Uterus (tissue), 4 donors: ENCODE results near the gene PREX1. TPM values are rescaled to one million over a fixed set of nuclear protein-coding genes. Genes with fewer than 3 reads are reported as not detected.

ENCODE experiments used
- DNase-seq, 2 donors: peaks; one replicate each; pipeline ENCODE4 v3.0.0-alpha.2; 2019 to 2020
- H3K27ac ChIP-seq, 2 donors: fragments of 200-600 bp; sonication (generic); 1 replicate in 1 of 2; 2 replicates in 1 of 2; pipeline ENCODE4 v1.5.1; 2016 to 2018
- H3K27me3 ChIP-seq, 2 donors: fragments of 200-600 bp; sonication (generic); one replicate each; pipeline ENCODE4 v1.5.1; 2018 to 2019; ENCODE audit warnings: control low read depth in 1 of 2
- H3K36me3 ChIP-seq, 2 donors: fragments of 200-600 bp; sonication (generic); one replicate each; pipeline ENCODE4 v1.5.1; 2019; ENCODE audit warnings: control low read depth in 1 of 2
- H3K4me1 ChIP-seq, 2 donors: fragments of 200-600 bp; sonication (generic); one replicate each; pipeline ENCODE4 v1.5.1; 2018 to 2019; ENCODE audit warnings: control low read depth in 1 of 2
- H3K4me3 ChIP-seq, 2 donors: fragments of 200-600 bp; sonication (generic); 1 replicate in 1 of 2; 2 replicates in 1 of 2; pipeline ENCODE4 v1.5.1; 2018 to 2019; ENCODE audit warnings: mild to moderate bottlenecking in 1 of 2
- H3K9me3 ChIP-seq, 2 donors: fragments of 200-600 bp; sonication (generic); one replicate each; pipeline ENCODE4 v1.5.1; 2019; ENCODE audit warnings: control low read depth in 1 of 2
- CTCF ChIP-seq, 4 experiments: fragments of 200-600 bp in 2 of 4; fragments of 450-650 bp in 2 of 4; sonication (generic) in 2 of 4; IDR thresholded peaks; one replicate each; pipeline ENCODE4 v1.5.1; 2016 to 2019; ENCODE audit warnings: antibody characterized with exemption in 4 of 4, mild to moderate bottlenecking in 2 of 4, moderate library complexity in 1 of 4
- POLR2A ChIP-seq, 2 donors: fragments of 450-650 bp; IDR thresholded peaks; one replicate each; pipeline ENCODE4 v1.6.1; 2016; ENCODE audit warnings: antibody characterized with exemption in 2 of 2, mild to moderate bottlenecking in 1 of 2, moderate library complexity in 1 of 2
- intact Hi-C: fragments of 100-400 bp; cut with DNase I; formaldehyde crosslinking; loops from one replicate; pipeline ENCODE4 v1.15.1; 2023; ENCODE audit warnings: low total_unique reads
- total RNA-seq, 4 donors: library from RNA; depleted of rRNA in 3 of 4; stranded (reverse); fragments of >200 nt in 3 of 4; gene quantifications; one replicate each; pipeline versions ENCODE4 v1.1.0 to v1.2.4, GENCODE V29; 2014 to 2023
- donor health status: DM: yes; HTN: yes; CAD: no.

The PREX1 gene
- total RNA-seq, 4 donors from 2014 or later, result 3.6 to 19.7 (median 11.3) TPM

- intact Hi-C loops, result no loop called here
- no peaks in the 10 kb centered on the region for H3K36me3 ChIP-seq
- no peaks in the 10 kb centered on the region for H3K9me3 ChIP-seq
- H3K4me1 ChIP-seq, result no peaks in the 10 kb centered on the region
- no peak overlapping the region for H3K4me3 ChIP-seq
- H3K27ac ChIP-seq, result no peak overlapping the region
- TF ChIP-seq CTCF (IDR thresholded peaks at IDR 0.05), result no peak
- TF ChIP-seq POLR2A (IDR thresholded peaks at IDR 0.05), result no peak
- DNase-seq, result no peak
- H3K27me3 ChIP-seq, result no peaks in the 10 kb centered on the region
These were observed 186.9 kb downstream of the PREX1 start for GRCh38 chr20:48640871-48641270.

- Histone ChIP-seq H3K9me3 (no peaks in the 10 kb centered on the region), H3K27me3 (no peaks in the 10 kb centered on the region), H3K36me3 (no peaks in the 10 kb centered on the region), H3K4me1 (no peaks in the 10 kb centered on the region), H3K27ac (no peak overlapping the region), H3K4me3 (no peak overlapping the region)
- intact Hi-C loops, result no loop called here
- TF ChIP-seq CTCF (IDR thresholded peaks at IDR 0.05), result no peak
- no peak for TF ChIP-seq POLR2A (IDR thresholded peaks at IDR 0.05)
- no peak for DNase-seq
These were observed 187.9 kb downstream of the PREX1 start for GRCh38 chr20:48639899-48640298.

GRCh38 chr20:48638546-48638945 lies 189.3 kb downstream of the PREX1 start:
- H3K4me3 ChIP-seq, result no peak overlapping the region
- H3K9me3 ChIP-seq, result no peaks in the 10 kb centered on the region

GRCh38 chr20:48637461-48637860 lies 190.3 kb downstream of the PREX1 start:
- H3K36me3 ChIP-seq, result no peaks in the 10 kb centered on the region
- no peaks in the 10 kb centered on the region for H3K4me1 ChIP-seq
- no peaks in the 10 kb centered on the region for H3K27me3 ChIP-seq
- no peaks in the 10 kb centered on the region for H3K9me3 ChIP-seq
- DNase-seq, result no peak
- no peak overlapping the region for H3K27ac ChIP-seq
- intact Hi-C loops, result no loop called here
- TF ChIP-seq POLR2A (IDR thresholded peaks at IDR 0.05), result no peak
- no peak for TF ChIP-seq CTCF (IDR thresholded peaks at IDR 0.05)
- no peak overlapping the region for H3K4me3 ChIP-seq

More at GRCh38 chr20:48638546-48638945, 189.3 kb downstream of the PREX1 start:
- Histone ChIP-seq H3K27ac (no peak overlapping the region), H3K4me1 (no peaks in the 10 kb centered on the region), H3K36me3 (no peaks in the 10 kb centered on the region), H3K27me3 (no peaks in the 10 kb centered on the region)
- intact Hi-C loops, result no loop called here
- DNase-seq, result no peak
- TF ChIP-seq CTCF (IDR thresholded peaks at IDR 0.05) (no peak), POLR2A (IDR thresholded peaks at IDR 0.05) (no peak)

- H3K4me3 ChIP-seq, result no peak overlapping the region
- no peaks in the 10 kb centered on the region for H3K27me3 ChIP-seq
- DNase-seq, result no peak
- TF ChIP-seq POLR2A (IDR thresholded peaks at IDR 0.05) (no peak), CTCF (IDR thresholded peaks at IDR 0.05) (no peak)
- intact Hi-C loops, result no loop called here
- no peaks in the 10 kb centered on the region for H3K36me3 ChIP-seq
- no peaks in the 10 kb centered on the region for H3K4me1 ChIP-seq
- no peak overlapping the region for H3K27ac ChIP-seq
- no peaks in the 10 kb centered on the region for H3K9me3 ChIP-seq
These were observed 191.5 kb downstream of the PREX1 start for GRCh38 chr20:48636301-48636700.
